Fibroblast of the aortic adventitia (primary cell): ENCODE results near the gene TXNDC12. TPM values are rescaled to one million over a fixed set of nuclear protein-coding genes. Genes with fewer than 3 reads are reported as not detected.

Experiments used
- DNase-seq: peaks from one replicate; pipeline ENCODE4 v3.0.0-alpha.2; 2010; ENCODE audit warnings: low read depth
- H3K4me3 ChIP-seq: 2 replicates; pipeline ENCODE4 v1.5.1; 2011; ENCODE audit warnings: low read depth, mild to moderate bottlenecking, control low read depth, low read length, moderate library complexity
- total RNA-seq: library from RNA; depleted of rRNA; stranded (reverse); fragments of >200 nt; gene quantifications from 2 replicates; pipeline ENCODE4 v1.2.3, GENCODE V29; 2012; ENCODE audit warnings: low replicate concordance
- TF ChIP-seq, protein P1 (sequence below): IDR thresholded peaks from 2 replicates; pipeline ENCODE4 v1.5.1; 2011; ENCODE audit warnings: mild to moderate bottlenecking, low read length, control low read depth, inconsistent platforms; ENCODE audit not compliant: insufficient read depth

Gene TXNDC12
- total RNA-seq, 1 donor, result 58.8 TPM

DNA sequence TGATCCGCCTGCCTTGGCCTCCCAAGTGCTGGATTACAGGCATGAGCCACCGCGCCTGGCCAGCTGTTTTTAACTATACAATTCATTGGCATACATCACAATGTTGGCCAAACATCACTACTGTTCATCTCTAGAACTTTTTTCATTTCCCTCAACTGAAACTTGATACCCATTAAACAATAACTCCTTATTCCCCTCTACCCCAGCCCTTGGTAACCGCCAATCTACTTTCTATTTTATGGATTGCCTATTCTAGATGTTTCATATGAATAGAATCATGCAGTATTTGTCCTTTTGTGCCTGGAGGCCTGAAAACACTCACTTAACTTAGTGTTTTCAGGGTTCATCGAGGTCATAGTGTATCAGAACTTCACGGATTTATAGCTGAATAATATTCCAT is 17.3 kb upstream of the TXNDC12 start:
- TF ChIP-seq, protein P1, sequence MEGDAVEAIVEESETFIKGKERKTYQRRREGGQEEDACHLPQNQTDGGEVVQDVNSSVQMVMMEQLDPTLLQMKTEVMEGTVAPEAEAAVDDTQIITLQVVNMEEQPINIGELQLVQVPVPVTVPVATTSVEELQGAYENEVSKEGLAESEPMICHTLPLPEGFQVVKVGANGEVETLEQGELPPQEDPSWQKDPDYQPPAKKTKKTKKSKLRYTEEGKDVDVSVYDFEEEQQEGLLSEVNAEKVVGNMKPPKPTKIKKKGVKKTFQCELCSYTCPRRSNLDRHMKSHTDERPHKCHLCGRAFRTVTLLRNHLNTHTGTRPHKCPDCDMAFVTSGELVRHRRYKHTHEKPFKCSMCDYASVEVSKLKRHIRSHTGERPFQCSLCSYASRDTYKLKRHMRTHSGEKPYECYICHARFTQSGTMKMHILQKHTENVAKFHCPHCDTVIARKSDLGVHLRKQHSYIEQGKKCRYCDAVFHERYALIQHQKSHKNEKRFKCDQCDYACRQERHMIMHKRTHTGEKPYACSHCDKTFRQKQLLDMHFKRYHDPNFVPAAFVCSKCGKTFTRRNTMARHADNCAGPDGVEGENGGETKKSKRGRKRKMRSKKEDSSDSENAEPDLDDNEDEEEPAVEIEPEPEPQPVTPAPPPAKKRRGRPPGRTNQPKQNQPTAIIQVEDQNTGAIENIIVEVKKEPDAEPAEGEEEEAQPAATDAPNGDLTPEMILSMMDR, result no peak
- no peak overlapping the region for H3K4me3 ChIP-seq
- DNase-seq, result no peak

DNA sequence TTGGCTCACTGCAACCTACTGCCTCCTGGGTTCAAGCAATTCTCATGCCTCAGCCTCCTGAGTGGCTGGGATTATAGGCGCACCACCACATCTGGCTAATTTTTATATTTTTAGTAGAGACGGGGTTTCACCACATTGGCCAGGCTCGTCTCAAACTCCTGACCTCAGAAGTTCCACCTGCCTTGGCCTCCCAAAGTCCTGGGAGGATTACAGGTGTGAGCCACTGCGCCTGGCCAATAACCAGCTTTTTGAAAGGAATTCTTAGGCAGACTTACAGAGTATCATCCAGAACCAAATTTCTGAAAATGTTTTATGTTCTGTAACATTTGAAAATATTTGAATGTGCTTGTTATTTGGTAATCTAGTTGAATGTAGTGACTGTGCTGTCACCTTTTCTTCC is 15.7 kb upstream of the TXNDC12 start:
- TF ChIP-seq, protein P1, result no peak
- DNase-seq, result no peak
- no peak overlapping the region for H3K4me3 ChIP-seq

DNA sequence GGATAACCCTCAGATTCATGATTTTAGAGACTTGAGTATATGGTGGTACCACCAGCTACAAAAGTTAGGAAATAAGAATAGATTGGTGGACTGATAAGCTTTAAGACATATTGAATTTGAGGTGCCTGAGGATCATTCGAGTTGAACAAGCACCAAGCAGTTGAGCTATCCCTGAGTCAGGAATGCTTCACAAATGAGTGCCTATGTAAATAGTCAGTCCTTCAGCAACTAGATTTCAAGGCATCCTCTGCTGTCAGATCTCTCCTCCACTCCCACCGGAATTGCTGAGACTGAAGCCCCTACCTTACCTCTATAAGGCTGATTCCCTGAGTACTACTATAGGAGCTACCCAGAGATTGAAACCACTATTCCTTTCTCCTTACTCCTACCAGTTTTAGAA is 8.2 kb upstream of the TXNDC12 start:
- DNase-seq, result no peak

DNA sequence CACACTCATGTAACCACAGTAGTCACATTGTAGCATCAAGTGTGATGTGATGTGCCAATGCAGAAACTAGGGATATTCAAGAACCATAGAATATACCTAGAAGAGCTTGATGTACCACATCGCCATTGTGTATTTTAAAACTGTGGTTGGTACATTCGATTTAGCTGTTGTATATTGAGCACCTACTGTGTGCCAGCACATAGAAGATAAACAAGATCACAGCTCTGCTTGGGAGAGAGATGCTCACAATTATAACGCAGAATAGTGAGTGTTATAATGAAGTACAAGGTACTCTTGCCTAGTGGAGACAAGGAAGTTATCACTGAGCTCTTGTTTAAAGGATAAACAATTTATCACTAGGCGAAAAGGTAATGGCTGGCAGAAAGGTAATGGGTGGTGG is 5.8 kb upstream of the TXNDC12 start:
- no peak overlapping the region for H3K4me3 ChIP-seq
- no peak for DNase-seq
- TF ChIP-seq, protein P1, result no peak

More for the DNA sequence above, 8.2 kb upstream of the TXNDC12 start:
- TF ChIP-seq, protein P1, result no peak
- no peak overlapping the region for H3K4me3 ChIP-seq

DNA sequence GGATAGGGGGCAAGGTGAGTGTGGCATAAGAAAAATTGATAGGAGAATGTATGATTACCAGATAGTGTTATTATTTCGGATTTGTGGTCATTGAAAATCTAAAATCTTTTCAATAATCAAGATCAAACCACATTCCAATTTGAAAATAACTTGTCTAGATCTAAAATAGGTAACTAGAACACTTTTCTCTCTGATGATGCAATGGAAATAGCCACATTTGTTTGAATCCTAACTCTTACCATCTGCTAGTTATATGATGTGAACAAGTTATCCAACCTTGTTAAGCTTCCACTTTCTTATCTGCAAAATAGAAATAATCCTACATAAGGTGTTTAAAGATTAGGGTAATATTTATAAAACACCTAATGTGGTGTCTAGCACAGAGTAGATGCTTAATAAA is 4.9 kb upstream of the TXNDC12 start:
- TF ChIP-seq, protein P1, result no peak
- no peak for DNase-seq
- H3K4me3 ChIP-seq, result no peak overlapping the region

DNA sequence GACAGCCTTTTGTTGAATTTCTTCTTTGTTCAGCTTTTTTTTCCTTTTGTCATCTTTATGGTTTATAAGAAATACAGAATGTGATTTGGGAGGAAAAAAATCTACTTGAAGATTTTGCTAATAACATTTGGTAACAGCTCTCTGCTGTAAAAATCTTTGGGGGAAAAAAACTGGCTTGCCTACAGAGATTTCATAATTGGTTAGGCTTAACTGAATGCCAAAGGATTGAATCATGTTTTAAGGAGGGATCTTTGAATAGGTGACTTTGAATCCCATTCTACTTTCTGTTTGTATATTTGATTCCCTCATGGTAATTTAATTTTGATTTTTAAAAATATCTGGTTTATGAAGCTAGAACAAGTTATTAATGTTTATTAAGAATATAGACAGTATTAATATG is 4.3 kb upstream of the TXNDC12 start:
- no peak overlapping the region for H3K4me3 ChIP-seq
- peak; percentile 71 for DNase-seq
- TF ChIP-seq, protein P1, result no peak

DNA sequence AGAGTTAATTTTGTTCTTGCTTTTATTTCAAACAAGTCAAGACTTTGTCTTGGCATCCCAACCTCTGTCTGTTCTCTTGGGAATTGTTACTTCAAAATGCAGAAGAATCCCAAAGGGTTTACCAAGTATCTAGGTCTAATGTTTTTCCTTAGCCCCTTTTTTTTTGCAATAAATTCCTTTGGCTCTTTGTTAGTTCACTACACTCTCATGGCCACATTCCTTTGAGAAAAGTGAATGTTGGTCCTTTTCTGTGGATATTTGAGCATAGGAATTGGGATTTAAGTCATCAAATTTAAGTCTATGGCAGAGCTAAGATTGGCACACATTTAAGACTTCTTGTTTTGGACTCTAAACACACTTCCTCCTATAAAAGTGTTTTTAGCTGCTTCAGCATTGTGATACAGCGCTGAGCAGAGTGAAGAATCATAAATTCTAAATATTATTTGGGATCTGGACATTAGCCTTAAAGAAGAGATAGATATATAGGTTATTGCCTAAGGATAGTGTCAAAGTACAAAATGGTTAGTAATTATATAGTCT is 3.0 kb upstream of the TXNDC12 start:
- H3K4me3 ChIP-seq, result peak overlapping the region; percentile 98
- TF ChIP-seq, protein P1, result no peak
- DNase-seq, result peak; percentile 23
